GM19238 (cell line): ENCODE results near the gene NHLRC3.
"Not testable (repeated sequence)": the region's sequence is repeated elsewhere in the genome, so short reads cannot be mapped to it uniquely, and the experiment has no call there.

ENCODE experiments used
- DNase-seq: peaks from one replicate; pipeline ENCODE4 v3.0.0; 2011; ENCODE audit warnings: low spot score; ENCODE audit not compliant: insufficient read length

NHLRC3 gene, protein sequence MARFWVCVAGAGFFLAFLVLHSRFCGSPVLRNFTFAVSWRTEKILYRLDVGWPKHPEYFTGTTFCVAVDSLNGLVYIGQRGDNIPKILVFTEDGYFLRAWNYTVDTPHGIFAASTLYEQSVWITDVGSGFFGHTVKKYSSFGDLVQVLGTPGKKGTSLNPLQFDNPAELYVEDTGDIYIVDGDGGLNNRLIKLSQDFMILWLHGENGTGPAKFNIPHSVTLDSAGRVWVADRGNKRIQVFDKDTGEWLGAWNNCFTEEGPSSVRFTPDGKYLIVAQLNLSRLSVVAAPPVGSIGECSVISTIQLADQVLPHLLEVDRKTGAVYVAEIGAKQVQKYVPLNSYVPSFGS

DNA sequence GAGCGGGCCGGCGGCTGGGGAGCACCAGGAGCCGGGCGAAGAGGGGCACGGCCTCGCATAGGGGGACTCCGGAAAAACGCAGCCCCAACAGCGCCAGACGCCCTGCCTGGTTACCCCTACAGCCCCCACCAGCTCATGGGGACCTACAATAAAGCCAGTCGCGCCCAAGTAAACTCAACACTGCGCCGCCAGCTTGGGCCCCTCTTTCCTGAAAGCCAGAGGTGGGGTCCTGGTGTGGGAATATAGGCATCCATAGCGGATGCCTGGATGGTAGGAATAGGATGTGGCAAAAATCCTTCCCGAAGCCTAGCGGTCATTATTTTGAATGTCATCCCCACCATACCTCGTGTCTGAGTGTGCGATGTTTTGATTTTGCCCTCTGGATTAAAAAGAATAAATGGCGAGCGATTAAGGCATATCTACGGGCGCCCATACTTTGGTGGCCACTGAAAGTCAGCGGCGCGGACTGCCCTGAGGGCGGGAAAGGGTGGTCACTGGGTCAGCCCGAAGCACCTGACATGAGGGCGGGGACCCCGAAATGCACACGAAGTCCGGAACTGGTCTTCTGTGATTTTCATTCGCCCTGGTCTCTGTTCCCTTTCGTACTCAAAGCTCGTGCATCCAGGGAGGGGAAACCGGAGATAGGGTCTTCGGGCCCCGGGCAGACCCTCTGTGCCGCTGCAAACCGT is at the start of gene NHLRC3, which contains the start of gene PROSER1:
Gene NHLRC3, plus strand, starts transcription at position 577 of the 689 bp plus-strand sequence. CDS start 184 bp downstream, outside the sequence.
Gene PROSER1, minus strand, starts transcription at position 210 of the 689 bp plus-strand sequence. CDS start 847 bp downstream, outside the sequence.
- DNase-seq: peak; percentile 42

DNA sequence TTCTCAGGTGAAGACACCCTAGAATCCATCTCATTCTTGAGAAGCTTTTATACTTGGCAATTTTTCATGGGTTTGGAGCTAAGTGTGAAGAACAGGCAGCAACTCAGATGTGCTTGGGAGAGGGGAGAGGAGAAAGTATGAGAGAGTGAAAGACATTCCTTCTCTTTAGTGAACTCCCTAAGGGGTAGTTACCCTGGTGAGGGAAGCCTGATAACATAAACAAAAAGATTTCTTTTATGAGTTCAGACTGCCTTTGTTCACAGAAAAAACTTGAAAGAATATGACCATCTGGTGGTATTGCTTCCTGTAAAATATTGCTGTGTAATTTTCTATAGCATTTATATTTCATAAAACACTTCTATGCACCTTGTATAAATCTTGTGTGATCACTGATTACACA is 47.6 kb upstream of the NHLRC3 start, which contains the start of gene STOML3:
Gene STOML3, minus strand, starts transcription at position 139 of the 400 bp plus-strand sequence. Its CDS starts 110 bp downstream, at position 29.
- no peak for DNase-seq

DNA sequence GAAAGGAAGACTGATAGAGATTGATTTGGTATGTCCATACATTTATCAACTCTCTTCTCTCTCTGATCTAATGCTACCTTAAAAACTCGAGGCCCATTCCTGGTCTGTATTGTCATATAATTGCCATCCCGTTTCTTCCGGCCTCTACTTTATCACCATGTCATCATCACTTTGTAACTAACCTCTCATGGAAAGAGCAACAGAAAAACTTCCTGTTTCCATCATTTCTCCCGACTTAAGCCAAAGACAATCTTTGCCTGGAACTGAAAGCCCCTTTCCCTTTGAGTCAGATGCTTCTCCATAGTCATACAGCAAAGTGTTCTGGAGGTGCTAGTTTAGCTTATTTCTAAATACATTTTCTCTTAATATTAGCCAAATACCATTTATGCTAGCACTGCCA is 44.9 kb upstream of the NHLRC3 start:
- no peak for DNase-seq

DNA sequence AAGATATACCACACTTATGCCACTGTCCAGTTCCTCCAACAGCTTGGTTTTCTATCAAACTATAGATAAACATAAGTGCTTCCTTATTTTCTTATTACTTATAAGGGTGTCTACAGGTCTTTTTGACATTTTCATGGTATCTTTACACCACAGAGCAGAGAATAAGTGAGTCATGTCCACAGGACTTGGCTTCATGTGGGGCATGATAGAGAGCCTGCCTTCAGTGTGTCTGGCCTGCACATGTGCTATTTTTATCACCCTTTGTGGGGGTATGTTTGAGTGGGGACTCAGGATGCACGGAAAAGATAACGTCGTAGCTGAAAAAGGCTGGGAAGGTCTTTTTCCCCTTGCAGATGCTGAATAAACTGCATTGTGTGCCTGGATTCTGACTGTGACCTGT is 39.5 kb upstream of the NHLRC3 start:
- DNase-seq: no peak

DNA sequence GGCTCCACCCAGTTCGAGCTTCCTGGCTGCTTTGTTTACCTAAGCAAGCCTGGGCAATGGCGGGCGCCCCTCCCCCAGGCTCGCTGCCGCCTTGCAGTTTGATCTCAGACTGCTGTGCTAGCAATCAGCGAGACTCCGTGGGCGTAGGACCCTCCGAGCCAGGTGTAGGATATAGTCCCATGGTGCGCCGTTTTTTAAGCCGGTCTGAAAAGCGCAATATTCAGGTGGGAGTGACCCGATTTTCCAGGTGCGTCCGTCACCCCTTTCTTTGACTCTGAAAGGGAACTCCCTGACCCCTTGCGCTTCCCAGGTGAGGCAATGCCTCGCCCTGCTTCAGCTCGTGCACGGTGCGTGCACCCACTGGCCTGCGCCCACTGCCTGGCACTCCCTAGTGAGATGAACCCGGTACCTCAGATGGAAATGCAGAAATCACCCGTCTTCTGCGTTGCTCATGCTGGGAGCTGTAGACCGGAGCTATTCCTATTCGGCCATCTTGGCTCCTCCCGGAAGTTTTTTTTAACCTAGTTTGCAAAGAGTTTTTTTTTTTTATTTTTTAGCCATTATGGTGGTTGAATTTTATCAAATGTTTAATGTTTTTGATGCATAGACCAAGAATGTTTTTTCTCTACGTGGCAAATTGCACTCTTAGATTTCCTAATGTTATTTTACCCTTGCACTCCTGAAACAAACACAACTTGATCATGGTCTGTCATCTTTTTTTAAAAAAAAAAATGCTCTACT is 31.7 kb upstream of the NHLRC3 start:
- DNase-seq: not testable (repeated sequence)

DNA sequence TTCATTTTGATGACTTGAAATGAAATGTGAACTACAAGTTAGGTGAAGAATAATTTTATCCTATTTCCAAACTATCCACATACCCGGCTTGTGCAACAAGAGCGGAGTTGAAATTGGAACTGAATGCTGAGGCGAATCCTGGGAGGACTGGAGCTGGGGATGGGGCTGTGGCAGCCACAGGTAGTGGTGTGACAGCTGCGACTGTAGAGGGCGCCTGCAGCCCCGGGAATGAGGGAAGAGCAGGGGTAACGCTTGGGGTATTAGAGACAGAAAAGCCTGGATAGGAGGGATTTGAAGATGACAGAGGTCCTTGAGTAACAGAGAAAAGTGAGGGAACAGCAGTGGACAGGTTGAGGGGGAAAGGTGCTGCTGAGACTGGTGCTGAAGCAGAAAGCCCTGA is 25.6 kb upstream of the NHLRC3 start:
- DNase-seq: no peak

DNA sequence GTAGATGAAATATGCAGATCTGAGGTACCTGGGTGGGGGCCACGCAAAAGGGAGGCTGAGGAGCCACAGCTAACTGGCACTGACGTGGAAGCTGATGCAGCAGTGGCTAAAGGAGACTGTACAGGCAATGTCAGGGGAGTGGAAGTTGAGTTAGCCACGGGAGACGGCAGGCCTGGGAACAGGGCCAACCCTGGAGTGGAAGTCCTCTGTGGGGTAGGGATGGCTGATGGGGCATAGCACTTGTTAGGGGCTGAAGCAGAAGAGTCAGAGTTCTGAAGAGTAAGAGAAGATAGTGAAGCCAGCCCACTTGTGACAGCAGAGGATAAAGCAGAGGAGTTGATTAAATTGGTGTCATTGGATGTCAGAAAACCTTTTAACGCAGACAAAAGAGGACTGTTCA is 24.8 kb upstream of the NHLRC3 start:
- DNase-seq: no peak

DNA sequence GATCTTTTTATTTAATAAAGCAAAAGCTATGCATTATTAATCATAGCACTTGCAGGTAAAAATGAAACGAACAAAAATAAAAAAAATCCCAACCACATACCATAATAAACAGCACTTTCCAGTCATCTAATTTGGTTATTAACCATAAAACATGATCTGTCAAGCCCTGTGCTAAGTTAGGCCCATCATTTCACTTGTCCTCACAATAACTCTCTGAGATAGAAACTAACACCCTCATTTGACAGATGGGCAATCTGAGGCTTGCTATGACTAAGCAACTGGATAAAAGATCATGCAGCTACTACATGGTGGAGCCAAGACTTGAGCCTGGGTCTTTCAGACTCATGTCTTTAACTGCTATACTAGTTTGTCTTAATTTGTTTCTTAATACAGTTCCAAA is 22.2 kb upstream of the NHLRC3 start:
- no peak for DNase-seq

DNA sequence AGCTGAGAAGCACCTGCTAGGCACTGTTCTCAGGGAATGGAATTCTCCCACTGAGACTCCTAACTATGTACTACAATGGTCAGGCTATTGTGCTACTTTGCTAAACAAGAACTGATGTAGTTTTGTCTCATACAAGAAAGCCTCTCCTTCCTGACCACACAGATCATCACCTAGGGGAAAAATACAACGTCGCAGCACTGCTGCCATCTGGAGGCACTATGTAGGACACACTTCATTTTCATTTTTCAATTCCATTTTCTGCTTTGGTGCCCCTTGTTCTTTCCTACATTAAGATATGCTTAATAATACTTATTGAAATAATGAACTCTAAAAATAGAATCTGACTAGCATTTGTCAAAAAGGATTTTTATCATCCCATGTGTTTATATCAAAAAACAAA is 21.5 kb upstream of the NHLRC3 start:
- no peak for DNase-seq

DNA sequence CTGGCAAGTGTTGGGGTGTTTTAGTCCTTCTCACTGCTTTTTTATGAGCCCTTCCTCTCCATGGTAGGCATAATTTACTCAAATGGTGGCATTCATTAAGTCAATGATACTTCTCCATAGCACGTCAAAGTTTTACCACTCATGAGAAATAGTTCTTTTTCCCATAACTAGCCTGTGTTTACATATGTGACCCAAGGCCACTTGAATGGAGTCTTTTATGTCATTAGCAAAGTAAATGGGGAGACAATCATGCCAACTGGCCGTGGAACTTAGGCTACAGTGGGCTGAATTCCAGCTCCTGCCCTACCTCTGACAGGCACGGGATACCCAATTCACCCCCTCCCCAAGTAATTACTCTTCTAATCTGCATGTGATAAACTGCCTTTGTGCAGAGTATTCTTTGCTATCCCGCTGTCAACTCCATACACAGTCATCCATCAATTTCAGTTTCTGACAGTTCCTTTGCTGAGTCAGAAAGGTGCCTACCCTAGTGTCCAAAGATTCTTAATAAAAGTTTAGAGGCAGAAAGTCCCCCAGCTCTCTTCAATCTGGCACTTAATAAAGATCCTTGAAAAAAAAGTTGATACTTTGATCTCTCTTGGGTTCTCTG is 17.3 kb upstream of the NHLRC3 start:
- no peak for DNase-seq

DNA sequence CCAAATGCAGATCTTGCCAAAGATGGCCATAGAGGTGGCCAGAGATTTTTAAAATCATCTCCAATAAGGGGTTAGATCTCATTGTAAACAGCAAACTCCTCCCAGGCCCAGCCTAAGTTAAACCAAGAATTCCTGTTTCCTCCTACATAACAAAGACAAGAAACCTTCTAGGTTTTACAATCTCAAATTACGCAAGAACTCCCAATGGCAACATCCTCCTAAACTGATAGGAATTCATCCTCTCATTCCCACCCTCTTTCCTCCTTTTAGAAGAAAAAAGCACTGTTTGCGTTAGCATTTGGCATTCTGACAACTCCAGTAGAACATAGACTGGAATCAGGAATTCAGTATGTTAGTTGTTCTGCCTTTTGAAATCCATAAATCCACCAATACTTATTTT is 14.9 kb upstream of the NHLRC3 start:
- no peak for DNase-seq

DNA sequence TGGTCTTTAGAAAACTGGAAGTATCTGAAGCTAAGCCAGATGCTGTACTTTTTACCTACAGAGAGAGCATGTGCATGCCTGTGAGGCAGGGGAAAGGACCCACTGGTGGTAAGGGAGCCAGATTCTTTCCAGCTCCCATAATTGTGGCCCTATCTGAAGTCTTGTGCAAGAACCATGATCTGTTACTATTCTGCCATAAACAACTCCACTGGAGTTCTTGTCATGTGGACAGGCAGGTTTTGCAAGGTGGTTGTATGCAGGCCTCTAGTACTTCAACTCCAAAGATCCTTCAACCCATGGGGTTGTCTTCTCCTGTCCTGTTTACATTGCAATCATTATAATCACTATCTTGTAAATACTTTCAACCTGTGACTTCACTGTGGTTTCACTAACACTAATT is 14.5 kb upstream of the NHLRC3 start:
- DNase-seq: no peak

DNA sequence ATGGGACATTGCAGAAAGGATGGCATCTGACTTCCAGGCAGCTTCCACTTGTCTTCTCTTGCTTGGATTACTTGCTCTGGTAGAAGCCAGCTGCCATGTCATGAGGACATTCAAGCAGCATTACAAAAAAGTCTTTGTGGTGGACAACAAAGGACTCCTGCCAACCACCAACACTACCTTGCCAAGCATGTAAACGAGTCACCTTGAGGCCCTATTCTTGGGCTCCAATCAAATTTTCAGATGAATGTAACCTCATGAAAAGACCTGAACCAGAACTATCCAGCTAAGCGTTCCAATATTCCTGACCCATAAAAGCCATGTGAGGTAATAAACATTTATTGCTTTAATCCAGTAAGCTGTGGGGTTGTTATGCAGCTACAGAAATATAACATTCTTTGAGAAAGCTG is 12.8 kb upstream of the NHLRC3 start:
- no peak for DNase-seq

DNA sequence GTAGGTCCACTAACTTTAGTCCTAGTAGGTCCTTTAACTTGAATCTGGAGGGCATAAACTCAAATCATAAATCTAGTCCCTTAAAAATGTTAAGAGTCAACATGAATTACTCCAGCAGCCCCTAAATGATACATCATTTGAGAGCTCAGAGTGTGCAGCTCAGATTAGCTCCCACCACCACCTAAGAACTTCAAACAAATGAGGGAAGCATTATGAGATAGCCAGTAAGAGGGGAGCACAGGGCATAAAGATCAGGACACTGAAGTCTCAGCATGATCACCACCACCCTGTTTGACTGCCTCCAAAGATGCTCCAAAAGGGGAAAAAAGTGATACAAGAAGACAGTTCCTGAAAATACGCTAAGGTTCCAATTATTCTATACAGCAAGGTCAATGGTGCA is 6.1 kb upstream of the NHLRC3 start:
- no peak for DNase-seq

DNA sequence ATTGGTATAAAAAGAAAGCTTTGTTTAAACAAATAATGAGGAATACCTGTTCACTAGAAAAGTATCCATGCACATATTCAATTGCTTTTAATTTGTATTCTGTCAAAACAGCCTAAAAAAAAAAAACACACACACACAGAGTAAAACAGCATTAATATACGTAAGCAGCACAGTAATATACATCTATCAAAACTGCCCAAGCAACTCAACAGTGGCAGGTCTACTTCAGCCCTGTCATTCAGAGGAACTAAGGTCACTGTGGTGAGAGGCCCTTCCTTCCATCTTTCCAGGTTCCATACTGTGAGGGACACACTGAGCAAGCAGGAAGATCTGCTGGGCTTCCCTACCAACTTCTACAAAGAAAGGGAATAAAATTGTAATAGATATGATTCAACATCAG is 4.2 kb upstream of the NHLRC3 start:
- no peak for DNase-seq

DNA sequence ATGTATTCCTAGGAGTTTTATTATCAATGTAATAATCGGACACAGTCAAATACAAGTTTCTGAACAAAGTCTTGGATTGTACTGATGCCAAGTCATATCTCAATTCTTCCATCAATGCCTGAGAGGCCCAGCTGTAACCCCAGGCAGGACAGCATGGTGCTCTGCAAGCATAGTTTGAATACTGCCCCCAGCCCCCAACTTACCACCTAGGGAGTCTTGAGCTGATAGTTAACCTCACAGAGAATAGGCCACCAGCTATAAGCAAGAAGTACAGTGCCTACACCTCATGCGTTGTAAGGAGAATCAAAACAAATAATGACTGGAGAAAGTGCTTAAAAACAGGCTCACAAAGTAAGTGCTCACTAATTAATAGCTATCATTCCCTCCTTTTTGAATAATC is 3.1 kb upstream of the NHLRC3 start:
- DNase-seq: no peak

DNA sequence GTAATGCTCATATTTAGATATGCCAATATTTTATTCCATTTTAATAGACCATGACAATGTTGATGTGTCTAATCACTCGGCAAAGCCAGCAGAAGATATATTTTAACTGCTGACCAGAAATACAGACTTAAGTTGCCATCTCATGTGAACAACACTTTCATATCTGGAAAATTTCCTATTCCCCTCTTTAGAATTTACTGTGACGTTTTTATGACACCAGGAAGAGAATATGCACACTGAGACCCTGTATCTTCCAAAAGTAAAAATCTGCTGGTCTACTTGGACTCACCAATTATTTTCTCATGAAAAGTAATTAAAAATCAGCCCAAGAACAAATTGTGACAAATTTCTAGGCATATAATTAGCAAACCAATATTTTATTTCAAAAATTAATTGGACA is 2.5 kb upstream of the NHLRC3 start:
- no peak for DNase-seq

DNA sequence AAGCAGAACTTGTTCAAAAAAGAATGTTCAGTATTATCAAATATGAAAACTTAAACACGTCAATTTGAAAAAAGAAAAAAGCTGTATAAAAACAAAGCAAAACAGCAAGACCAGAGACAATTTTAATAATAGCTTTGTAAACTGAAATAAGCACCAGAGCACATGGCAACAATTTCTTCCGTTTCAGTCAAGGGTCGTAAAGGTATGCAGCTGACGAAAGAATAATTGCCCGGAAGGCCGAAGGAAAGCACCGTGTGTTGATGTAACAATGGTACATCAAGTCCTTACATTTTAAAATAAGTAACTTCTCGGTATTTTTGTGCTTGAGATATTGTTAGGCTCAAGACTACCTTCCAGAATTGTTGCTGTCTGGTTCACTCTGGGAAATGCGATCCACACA is 2.0 kb upstream of the NHLRC3 start:
- no peak for DNase-seq

DNA sequence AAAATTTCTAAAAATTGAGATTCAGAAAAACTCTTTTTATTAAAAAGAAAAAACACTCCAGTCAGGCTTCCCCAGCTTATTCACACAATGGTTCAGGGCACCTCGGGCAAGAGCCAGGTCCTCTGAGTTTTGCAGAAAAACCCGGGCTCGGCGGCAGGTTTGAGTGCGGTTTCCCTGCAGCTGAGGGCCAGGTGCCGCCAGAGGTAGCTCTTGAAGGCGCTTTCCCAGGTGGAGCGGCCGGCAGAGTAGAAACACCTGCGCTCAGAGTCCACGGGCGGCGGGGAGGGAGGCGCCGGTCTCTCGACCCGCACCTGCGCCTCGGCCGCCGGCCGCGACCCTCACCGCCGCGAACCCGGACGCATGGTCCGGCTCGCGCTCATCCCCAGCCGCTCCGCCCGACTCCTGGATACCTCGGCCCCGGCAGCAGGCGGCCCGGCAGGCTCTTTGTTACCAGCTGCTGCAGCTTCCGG is 811 bp upstream of the NHLRC3 start:
- DNase-seq: no peak

DNA sequence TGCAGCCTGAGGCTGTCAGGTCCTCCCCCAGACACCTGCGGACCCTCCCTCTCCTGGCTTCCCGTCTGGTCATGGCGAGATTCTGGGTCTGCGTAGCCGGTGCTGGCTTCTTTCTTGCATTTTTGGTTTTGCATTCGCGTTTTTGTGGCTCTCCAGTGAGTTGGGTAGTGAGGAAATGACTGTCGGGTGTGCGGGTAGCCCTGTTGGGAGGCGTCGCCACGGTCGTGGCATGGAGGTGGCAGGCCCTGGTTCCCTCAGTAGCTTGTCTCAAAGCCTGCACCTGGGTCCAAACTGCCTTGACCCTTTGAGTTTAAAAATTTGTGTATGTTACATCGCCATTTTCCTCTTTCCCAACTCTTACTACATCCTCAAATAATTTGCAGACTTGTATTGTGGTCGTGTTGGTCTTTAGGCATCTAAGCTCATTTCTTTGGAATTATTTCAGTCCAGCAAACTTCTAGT is 344 bp downstream of the NHLRC3 start:
- DNase-seq: no peak

DNA sequence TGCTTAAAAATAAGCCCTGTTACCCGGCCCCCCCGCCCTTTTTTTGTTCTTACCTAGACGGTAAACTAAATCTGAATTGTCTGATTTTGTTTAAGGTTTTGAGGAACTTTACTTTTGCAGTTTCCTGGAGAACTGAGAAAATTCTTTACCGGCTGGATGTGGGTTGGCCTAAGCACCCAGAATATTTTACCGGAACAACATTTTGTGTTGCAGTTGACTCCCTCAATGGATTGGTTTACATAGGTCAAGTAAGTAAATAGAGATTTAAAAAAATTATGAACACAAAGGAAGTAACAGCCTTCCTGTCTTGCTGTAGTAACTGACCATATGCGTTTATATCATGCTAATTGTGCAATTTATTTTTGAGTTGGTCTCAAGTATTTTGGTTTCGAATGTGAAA is 785 bp downstream of the NHLRC3 start:
- no peak for DNase-seq
